Measurements from ENCODE around the gene FARS2.

- TF ChIP-seq POLR2AphosphoS5 (IDR thresholded peaks at IDR 0.05; ENCODE audit: low read depth, low read length): no peak
- no peak for TF ChIP-seq SRF (IDR thresholded peaks at IDR 0.05; ENCODE audit: low read depth)
- TF ChIP-seq CTCF (IDR thresholded peaks at IDR 0.05 in 2 of 3, conservative IDR thresholded peaks at IDR 0.05 in 1 of 3; ENCODE audit: borderline replicate concordance in 1 of 3, insufficient read depth in 1 of 3, low read depth in 2 of 3, low read length in 2 of 3): no peak
- no peak for TF ChIP-seq ZFX (IDR thresholded peaks at IDR 0.05)
- TF ChIP-seq RAD21 (IDR thresholded peaks at IDR 0.05; ENCODE audit: low read depth): no peak
- no peak for TF ChIP-seq SIN3A (IDR thresholded peaks at IDR 0.05; ENCODE audit: low read depth)
- TF ChIP-seq ATF3 (IDR thresholded peaks at IDR 0.05): no peak
- no peak for TF ChIP-seq ZNF274 (IDR thresholded peaks at IDR 0.05; ENCODE audit: low read depth, low read length)
- TF ChIP-seq YY1 (IDR thresholded peaks at IDR 0.05; ENCODE audit: extremely low read depth, insufficient replicate concordance, low read depth, low read length): no peak
- no peak for TF ChIP-seq MAX (IDR thresholded peaks at IDR 0.05)
- no peak for TF ChIP-seq REST (IDR thresholded peaks at IDR 0.05; ENCODE audit: low read depth)
- no peak for TF ChIP-seq EZH2 (IDR thresholded peaks at IDR 0.05)
- no peak for TF ChIP-seq POLR2A (IDR thresholded peaks at IDR 0.05; ENCODE audit: borderline replicate concordance, extremely low read depth, insufficient read depth, insufficient read length)
These were observed 123.0 kb downstream of the FARS2 start for GRCh38 chr6:5384276-5384675.

Measured in HCT116 (cell line).